HepG2 (cell line): Measurements from ENCODE around the gene TOB1. TPM values are rescaled to one million over a fixed set of nuclear protein-coding genes. Genes with fewer than 3 reads are reported as not detected.

Experiments
- AHR ChIP-seq: IDR thresholded peaks from 2 replicates; pipeline ENCODE4 v1.6.1; 2018; ENCODE audit warnings: missing genetic modification reagents, missing compliant biosample characterization
- CBFB ChIP-seq: sonication (generic); formaldehyde crosslinking; IDR thresholded peaks from 2 replicates; pipeline ENCODE4 v1.4.0; 2020; ENCODE audit warnings: missing genetic modification reagents
- KDM2A ChIP-seq: sonication (generic); formaldehyde crosslinking; IDR thresholded peaks from 2 replicates; pipeline ENCODE4 v1.4.0; 2020; ENCODE audit warnings: low read depth, missing genetic modification reagents, borderline replicate concordance
- KLF9 ChIP-seq: IDR thresholded peaks from 2 replicates; pipeline ENCODE4 v1.6.1; 2016; ENCODE audit warnings: low read depth
- MTERF4 ChIP-seq: sonication (generic); formaldehyde crosslinking; IDR thresholded peaks from 2 replicates; pipeline ENCODE4 v1.8.0; 2023; ENCODE audit warnings: mild to moderate bottlenecking, missing genetic modification reagents
- NCOR1 ChIP-seq: fragments of 200-600 bp; sonication (generic); IDR thresholded peaks from 2 replicates; pipeline ENCODE4 v1.7.0; 2017; ENCODE audit warnings: antibody characterized with exemption, low read length, borderline replicate concordance
- NR2F2 ChIP-seq: IDR thresholded peaks from 2 replicates; pipeline ENCODE4 v1.6.1; 2012; ENCODE audit warnings: low read depth, inconsistent platforms, borderline replicate concordance
- PAX8 ChIP-seq: sonication (generic); formaldehyde crosslinking; IDR thresholded peaks from 2 replicates; pipeline ENCODE4 v1.8.0; 2022; ENCODE audit warnings: mild to moderate bottlenecking, missing genetic modification reagents, borderline replicate concordance
- RXRB ChIP-seq: IDR thresholded peaks from 2 replicates; pipeline ENCODE4 v1.6.1; 2016; ENCODE audit warnings: borderline replicate concordance, missing genetic modification reagents, missing compliant biosample characterization
- SKI ChIP-seq: fragments of 450-650 bp; IDR thresholded peaks from one replicate; pipeline ENCODE4 v1.6.1; 2018; ENCODE audit warnings: mild to moderate bottlenecking; ENCODE audit not compliant: partially characterized antibody
- SP2 ChIP-seq: sonication (generic); formaldehyde crosslinking; IDR thresholded peaks from 2 replicates; pipeline ENCODE4 v1.5.1; 2020; ENCODE audit warnings: mild to moderate bottlenecking, missing genetic modification reagents
- SRSF9 ChIP-seq: fragments of 200-400 bp; formaldehyde crosslinking; IDR thresholded peaks from 2 replicates; pipeline ENCODE4 v1.6.1; 2018; ENCODE audit warnings: borderline replicate concordance, mild to moderate bottlenecking, low read depth, low read length; ENCODE audit not compliant: insufficient read depth, poor library complexity, severe bottlenecking
- SSRP1 ChIP-seq: IDR thresholded peaks from 2 replicates; pipeline ENCODE4 v1.6.1; 2016; ENCODE audit warnings: control low read depth
- TEF ChIP-seq: sonication (generic); formaldehyde crosslinking; IDR thresholded peaks from 2 replicates; pipeline ENCODE4 v1.5.0; 2020; ENCODE audit warnings: missing genetic modification reagents
- TSC22D2 ChIP-seq: sonication (generic); formaldehyde crosslinking; IDR thresholded peaks from 2 replicates; pipeline ENCODE4 v1.5.1; 2020; ENCODE audit warnings: missing genetic modification reagents, mild to moderate bottlenecking, borderline replicate concordance
- ZMYM4 ChIP-seq: sonication (generic); formaldehyde crosslinking; IDR thresholded peaks from 2 replicates; pipeline ENCODE4 v1.8.1; 2023; ENCODE audit warnings: mild to moderate bottlenecking, missing genetic modification reagents
- ZNF251 ChIP-seq: sonication (generic); formaldehyde crosslinking; IDR thresholded peaks from 2 replicates; pipeline ENCODE4 v1.9.0; 2021; ENCODE audit warnings: mild to moderate bottlenecking, missing genetic modification reagents
- ZNF350 ChIP-seq: sonication (generic); formaldehyde crosslinking; IDR thresholded peaks from 2 replicates; pipeline ENCODE4 v1.4.0; 2020; ENCODE audit warnings: mild to moderate bottlenecking, low read depth, missing genetic modification reagents, borderline replicate concordance
- ZNF44 ChIP-seq: sonication (generic); formaldehyde crosslinking; IDR thresholded peaks from 2 replicates; pipeline ENCODE4 v1.5.1; 2020; ENCODE audit warnings: mild to moderate bottlenecking, missing genetic modification reagents
- ZNF446 ChIP-seq: sonication (generic); formaldehyde crosslinking; IDR thresholded peaks from 2 replicates; pipeline ENCODE4 v1.5.0; 2020; ENCODE audit warnings: mild to moderate bottlenecking, missing genetic modification reagents
- ZNF556 ChIP-seq: sonication (generic); formaldehyde crosslinking; IDR thresholded peaks from 2 replicates; pipeline ENCODE4 v1.4.0; 2020; ENCODE audit warnings: mild to moderate bottlenecking, missing genetic modification reagents, borderline replicate concordance
- ZSCAN21 ChIP-seq: sonication (generic); formaldehyde crosslinking; IDR thresholded peaks from 2 replicates; pipeline ENCODE4 v1.8.0; 2022; ENCODE audit warnings: mild to moderate bottlenecking, missing genetic modification reagents, moderate library complexity, borderline replicate concordance
- ZSCAN25 ChIP-seq: sonication (generic); formaldehyde crosslinking; IDR thresholded peaks from 2 replicates; pipeline ENCODE4 v1.8.0; 2022; ENCODE audit warnings: mild to moderate bottlenecking, missing genetic modification reagents
- polyA plus RNA-seq, 8 experiments: library from polyadenylated mRNA; depleted of rRNA in 3 of 8; stranded (reverse) in 7 of 8; unstranded in 1 of 8; fragments of >200 nt; fragmentation: Illumina TruSeq in 4 of 8; extraction: Trizol in 4 of 8; gene quantifications; 2 replicates each; pipeline versions ENCODE4 v1.2.1 to v1.2.3, GENCODE V29; 2011 to 2016; ENCODE audit warnings: low read depth in 4 of 8, missing spikeins in 1 of 8, mixed read lengths in 1 of 8; ENCODE audit not compliant: insufficient read depth in 1 of 8
- total RNA-seq, 5 experiments: library from RNA; depleted of rRNA; stranded (reverse); fragments of >200 nt; fragmentation: Illumina TruSeq; extraction: Trizol; gene quantifications; 2 replicates each; pipeline ENCODE4 v1.2.3, GENCODE V29; 2016; ENCODE audit warnings: low read depth in 1 of 5
- TF ChIP-seq, protein P1 (sequence below): sonication (generic); formaldehyde crosslinking; IDR thresholded peaks from 2 replicates; pipeline ENCODE4; 2020; ENCODE audit warnings: missing genetic modification reagents, mild to moderate bottlenecking, borderline replicate concordance
- TF ChIP-seq, protein P2 (sequence below): sonication (generic); formaldehyde crosslinking; IDR thresholded peaks from 2 replicates; pipeline ENCODE4 v1.9.0; 2021; ENCODE audit warnings: missing genetic modification reagents, borderline replicate concordance

The TOB1 gene
- total and polyA plus RNA-seq, 2 of the 13 experiments (the other 11 are each of a cell fraction or from before 2014, with no cell fraction given): 21.9 to 57.7 TPM

DNA sequence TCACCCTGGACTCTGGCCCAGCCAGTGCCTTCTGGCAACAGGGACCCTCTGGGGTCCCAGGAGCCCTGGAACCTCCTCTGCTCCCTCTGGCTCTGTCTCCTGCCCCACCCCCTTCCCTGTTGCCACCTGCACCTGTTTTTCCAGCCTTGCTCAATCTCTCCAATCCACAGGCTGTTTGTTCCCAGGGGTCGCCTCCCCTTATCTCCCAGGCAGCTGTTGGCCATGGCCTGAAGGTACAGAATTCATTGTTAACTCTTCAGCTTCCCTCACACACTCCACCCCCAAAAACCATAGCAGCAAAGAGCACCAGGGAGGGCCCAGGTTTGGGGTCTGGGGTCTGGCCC is 39.3 kb upstream of the TOB1 start (continued):
- TF ChIP-seq TEF (CRISPR knock-in tag) (no peak), ZNF350 (no peak), AHR (CRISPR knock-in tag) (no peak), ZSCAN21 (no peak), MTERF4 (CRISPR knock-in tag) (no peak), NR2F2 (peak; percentile 80; the same call in 1 of the 2 replicates), ZMYM4 (CRISPR knock-in tag) (peak; percentile 63), TSC22D2 (0 out of 2 replicates have a peak, but pooled peaks have one; percentile 18), KLF9 (no peak), SP2 (no peak), RXRB (CRISPR knock-in tag) (peak; percentile 80), SSRP1 (CRISPR knock-in tag) (peak; percentile 78; the same call in 1 of the 2 replicates), NCOR1 (no peak; the same call in 1 of the 2 replicates), PAX8 (CRISPR knock-in tag) (no peak; the same call in 1 of the 2 replicates), SKI (peak; percentile 39), ZNF251 (no peak), ZNF44 (CRISPR knock-in tag) (no peak), ZNF446 (CRISPR knock-in tag) (no peak), CBFB (CRISPR knock-in tag) (no peak), KDM2A (CRISPR knock-in tag) (peak; percentile 62), SRSF9 (no peak), ZSCAN25 (CRISPR knock-in tag) (peak; percentile 79), ZNF556 (0 out of 2 replicates have a peak, but pooled peaks have one; percentile 35)
- TF ChIP-seq, protein P1, sequence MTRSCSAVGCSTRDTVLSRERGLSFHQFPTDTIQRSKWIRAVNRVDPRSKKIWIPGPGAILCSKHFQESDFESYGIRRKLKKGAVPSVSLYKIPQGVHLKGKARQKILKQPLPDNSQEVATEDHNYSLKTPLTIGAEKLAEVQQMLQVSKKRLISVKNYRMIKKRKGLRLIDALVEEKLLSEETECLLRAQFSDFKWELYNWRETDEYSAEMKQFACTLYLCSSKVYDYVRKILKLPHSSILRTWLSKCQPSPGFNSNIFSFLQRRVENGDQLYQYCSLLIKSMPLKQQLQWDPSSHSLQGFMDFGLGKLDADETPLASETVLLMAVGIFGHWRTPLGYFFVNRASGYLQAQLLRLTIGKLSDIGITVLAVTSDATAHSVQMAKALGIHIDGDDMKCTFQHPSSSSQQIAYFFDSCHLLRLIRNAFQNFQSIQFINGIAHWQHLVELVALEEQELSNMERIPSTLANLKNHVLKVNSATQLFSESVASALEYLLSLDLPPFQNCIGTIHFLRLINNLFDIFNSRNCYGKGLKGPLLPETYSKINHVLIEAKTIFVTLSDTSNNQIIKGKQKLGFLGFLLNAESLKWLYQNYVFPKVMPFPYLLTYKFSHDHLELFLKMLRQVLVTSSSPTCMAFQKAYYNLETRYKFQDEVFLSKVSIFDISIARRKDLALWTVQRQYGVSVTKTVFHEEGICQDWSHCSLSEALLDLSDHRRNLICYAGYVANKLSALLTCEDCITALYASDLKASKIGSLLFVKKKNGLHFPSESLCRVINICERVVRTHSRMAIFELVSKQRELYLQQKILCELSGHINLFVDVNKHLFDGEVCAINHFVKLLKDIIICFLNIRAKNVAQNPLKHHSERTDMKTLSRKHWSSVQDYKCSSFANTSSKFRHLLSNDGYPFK: no peak
- TF ChIP-seq, protein P2, sequence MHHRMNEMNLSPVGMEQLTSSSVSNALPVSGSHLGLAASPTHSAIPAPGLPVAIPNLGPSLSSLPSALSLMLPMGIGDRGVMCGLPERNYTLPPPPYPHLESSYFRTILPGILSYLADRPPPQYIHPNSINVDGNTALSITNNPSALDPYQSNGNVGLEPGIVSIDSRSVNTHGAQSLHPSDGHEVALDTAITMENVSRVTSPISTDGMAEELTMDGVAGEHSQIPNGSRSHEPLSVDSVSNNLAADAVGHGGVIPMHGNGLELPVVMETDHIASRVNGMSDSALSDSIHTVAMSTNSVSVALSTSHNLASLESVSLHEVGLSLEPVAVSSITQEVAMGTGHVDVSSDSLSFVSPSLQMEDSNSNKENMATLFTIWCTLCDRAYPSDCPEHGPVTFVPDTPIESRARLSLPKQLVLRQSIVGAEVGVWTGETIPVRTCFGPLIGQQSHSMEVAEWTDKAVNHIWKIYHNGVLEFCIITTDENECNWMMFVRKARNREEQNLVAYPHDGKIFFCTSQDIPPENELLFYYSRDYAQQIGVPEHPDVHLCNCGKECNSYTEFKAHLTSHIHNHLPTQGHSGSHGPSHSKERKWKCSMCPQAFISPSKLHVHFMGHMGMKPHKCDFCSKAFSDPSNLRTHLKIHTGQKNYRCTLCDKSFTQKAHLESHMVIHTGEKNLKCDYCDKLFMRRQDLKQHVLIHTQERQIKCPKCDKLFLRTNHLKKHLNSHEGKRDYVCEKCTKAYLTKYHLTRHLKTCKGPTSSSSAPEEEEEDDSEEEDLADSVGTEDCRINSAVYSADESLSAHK (CRISPR knock-in tag): no peak
